ENCODE data around the gene SPTBN1. TPM values are rescaled to one million over a fixed set of nuclear protein-coding genes. Genes with fewer than 3 reads are reported as not detected.
A peak's percentile ranks its signal among the peaks of the same experiment; 100 is the strongest.

SPTBN1 gene
- total and polyA plus RNA-seq, 2 experiments from 2014 or later = 57.7 to 187 TPM

DNA sequence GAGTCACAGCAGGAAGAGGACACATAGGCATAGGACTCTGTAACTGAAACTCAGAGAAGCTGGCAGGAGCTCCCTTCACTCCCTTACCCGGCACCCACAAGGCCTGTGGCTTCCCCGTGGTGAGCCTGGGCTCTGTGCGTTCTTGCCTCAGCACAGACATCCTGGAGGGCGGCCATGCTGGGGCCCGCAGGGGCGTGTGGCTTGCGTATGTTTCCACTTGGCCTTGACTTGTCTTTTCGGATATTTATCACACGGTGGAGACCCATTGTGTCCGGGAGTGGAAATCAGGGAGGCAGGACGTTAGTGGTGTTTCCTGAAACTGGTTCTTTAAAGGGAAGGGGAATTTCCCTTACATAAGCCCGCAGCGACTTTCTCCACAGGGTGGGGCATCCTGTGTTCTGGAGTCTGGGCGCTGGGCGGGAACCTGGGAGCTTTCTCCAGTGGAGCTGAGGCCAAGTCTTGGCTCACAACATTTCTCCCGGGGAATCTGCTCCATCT, 217.4 kb downstream of the SPTBN1 start:
- peak overlapping the region; percentile 51 for H3K9ac ChIP-seq
- peak overlapping the region; percentile 14; the same call in 1 of the 2 replicates for H3K4me3 ChIP-seq
- 10 to 11% methylated on average over 16 of the region's 16 CpGs for WGBS, 2 experiments (ENCODE audit: low coverage in 1 of 2, low lambda C conversion rate in 2 of 2, missing lambda C conversion rate in 2 of 2)

DNA sequence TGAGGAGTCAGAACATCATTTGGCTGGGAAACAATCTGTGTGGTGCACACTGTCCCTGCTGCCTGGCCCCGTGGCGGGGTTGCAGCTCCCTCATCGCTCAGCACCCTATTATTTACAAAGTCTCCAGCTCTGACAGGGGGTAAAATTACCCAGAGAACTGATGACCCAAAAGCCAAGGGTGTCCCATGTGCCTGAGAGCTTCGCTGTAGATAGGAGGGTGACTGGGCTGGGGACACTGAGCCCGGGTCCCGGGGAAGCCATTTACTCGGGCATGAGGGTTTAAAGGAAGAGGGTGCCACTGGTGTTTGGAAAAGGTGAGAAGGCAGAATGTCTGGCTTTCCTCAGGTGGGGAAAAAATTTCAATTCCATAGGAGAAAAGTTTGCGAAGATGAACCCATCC, 219.2 kb downstream of the SPTBN1 start:
- no peak for DNase-seq
- in situ Hi-C loops (cut with MboI) = no loop called here
- no peaks in the 10 kb centered on the region for H4K20me1 ChIP-seq (ENCODE audit: insufficient read depth)
- no peaks in the 10 kb centered on the region for H3K9me3 ChIP-seq (ENCODE audit: low read depth)
- H3K27me3 ChIP-seq (replicated peaks; ENCODE audit: insufficient read depth) = no peaks in the 10 kb centered on the region
- H3K4me1 ChIP-seq (ENCODE audit: insufficient read depth) = peaks cover 39% of the 10 kb centered on the region
- no peaks in the 10 kb centered on the region for H3K79me2 ChIP-seq (ENCODE audit: insufficient read depth)
- peaks cover 28% of the 10 kb centered on the region for H3F3A ChIP-seq (ENCODE audit: insufficient read depth)
- H3K9ac ChIP-seq = no peak overlapping the region
- WGBS, 2 experiments (ENCODE audit: low coverage in 1 of 2, low lambda C conversion rate in 2 of 2, missing lambda C conversion rate in 2 of 2) = 90 to 92% methylated on average over 8 of the region's 8 CpGs
- no peak overlapping the region for H3K27ac ChIP-seq
- no peaks in the 10 kb centered on the region for H3K9me2 ChIP-seq (ENCODE audit: insufficient read depth)
- H3K4me2 ChIP-seq (ENCODE audit: unreplicated experiment) = no peak overlapping the region
- no peak overlapping the region for H3K4me3 ChIP-seq
- no peak overlapping the region for H2AFZ ChIP-seq
- H3K36me3 ChIP-seq (ENCODE audit: low read depth) = no peaks in the 10 kb centered on the region; the same call in 1 of the 2 replicates
- TF ChIP-seq EZH2 (IDR thresholded peaks at IDR 0.05; ENCODE audit: insufficient read depth, poor library complexity, severe bottlenecking) (no peak), EZH2phosphoT487 (IDR thresholded peaks at IDR 0.05; ENCODE audit: insufficient read depth, low read depth) (no peak)

More for the DNA sequence above, 217.4 kb downstream of the SPTBN1 start:
- no peaks in the 10 kb centered on the region for H3K9me3 ChIP-seq (ENCODE audit: low read depth)
- H3K27me3 ChIP-seq (replicated peaks; ENCODE audit: insufficient read depth) = no peaks in the 10 kb centered on the region
- H3K36me3 ChIP-seq (ENCODE audit: low read depth) = peaks cover 9% of the 10 kb centered on the region
- peaks cover 50% of the 10 kb centered on the region for H3K4me1 ChIP-seq (ENCODE audit: insufficient read depth)
- peaks cover 44% of the 10 kb centered on the region for H3F3A ChIP-seq (ENCODE audit: insufficient read depth)
- peak overlapping the region; percentile 38 for H3K27ac ChIP-seq
- DNase-seq = peak; percentile 69
- no peaks in the 10 kb centered on the region for H3K79me2 ChIP-seq (ENCODE audit: insufficient read depth)
- TF ChIP-seq EZH2phosphoT487 (IDR thresholded peaks at IDR 0.05; ENCODE audit: insufficient read depth, low read depth) (no peak), EZH2 (IDR thresholded peaks at IDR 0.05; ENCODE audit: insufficient read depth, poor library complexity, severe bottlenecking) (no peak)
- H3K4me2 ChIP-seq (ENCODE audit: unreplicated experiment) = peak overlapping the region; percentile 9
- H2AFZ ChIP-seq = peak overlapping the region; percentile 73
- H4K20me1 ChIP-seq (ENCODE audit: insufficient read depth) = no peaks in the 10 kb centered on the region
- in situ Hi-C loops (cut with MboI) = no loop called here
- H3K9me2 ChIP-seq (ENCODE audit: insufficient read depth) = no peaks in the 10 kb centered on the region

DNA sequence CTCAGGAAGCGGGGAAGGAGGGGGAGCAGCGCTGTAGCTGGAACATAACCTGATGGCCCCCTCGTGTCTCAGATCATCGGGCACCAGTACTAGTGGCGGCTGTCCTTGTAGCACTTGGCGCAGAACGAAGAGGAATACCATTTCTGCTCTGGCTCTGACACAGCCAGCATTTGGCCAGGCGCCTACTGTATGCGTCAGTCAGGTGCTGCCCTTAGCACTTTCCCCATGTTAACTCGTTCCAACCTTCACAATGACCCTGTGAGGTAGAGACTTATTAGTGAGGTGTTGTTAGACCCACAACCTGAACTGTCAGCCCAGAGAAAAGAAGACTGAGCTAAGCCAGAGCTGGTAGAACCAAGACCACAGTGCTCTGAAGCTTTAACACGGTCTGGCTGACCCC, 219.6 kb downstream of the SPTBN1 start:
- H3K27me3 ChIP-seq (replicated peaks; ENCODE audit: insufficient read depth) = no peaks in the 10 kb centered on the region
- 83 to 85% methylated on average over 11 of the region's 11 CpGs for WGBS, 2 experiments (ENCODE audit: low coverage in 1 of 2, low lambda C conversion rate in 2 of 2, missing lambda C conversion rate in 2 of 2)
- H4K20me1 ChIP-seq (ENCODE audit: insufficient read depth) = no peaks in the 10 kb centered on the region
- no peak overlapping the region for H2AFZ ChIP-seq
- in situ Hi-C loops (cut with MboI) = no loop called here
- TF ChIP-seq EZH2phosphoT487 (IDR thresholded peaks at IDR 0.05; ENCODE audit: insufficient read depth, low read depth) (no peak), EZH2 (IDR thresholded peaks at IDR 0.05; ENCODE audit: insufficient read depth, poor library complexity, severe bottlenecking) (no peak)
- H3K4me2 ChIP-seq (ENCODE audit: unreplicated experiment) = no peak overlapping the region
- no peak overlapping the region for H3K4me3 ChIP-seq
- H3K9ac ChIP-seq = no peak overlapping the region
- H3F3A ChIP-seq (ENCODE audit: insufficient read depth) = peaks cover 27% of the 10 kb centered on the region; the same call in 1 of the 2 replicates
- H3K79me2 ChIP-seq (ENCODE audit: insufficient read depth) = no peaks in the 10 kb centered on the region
- no peaks in the 10 kb centered on the region for H3K9me3 ChIP-seq (ENCODE audit: low read depth)
- no peak overlapping the region for H3K27ac ChIP-seq
- no peak for DNase-seq
- peaks cover 42% of the 10 kb centered on the region for H3K4me1 ChIP-seq (ENCODE audit: insufficient read depth)
- H3K9me2 ChIP-seq (ENCODE audit: insufficient read depth) = no peaks in the 10 kb centered on the region
- no peaks in the 10 kb centered on the region; the same call in 1 of the 2 replicates for H3K36me3 ChIP-seq (ENCODE audit: low read depth)

DNA sequence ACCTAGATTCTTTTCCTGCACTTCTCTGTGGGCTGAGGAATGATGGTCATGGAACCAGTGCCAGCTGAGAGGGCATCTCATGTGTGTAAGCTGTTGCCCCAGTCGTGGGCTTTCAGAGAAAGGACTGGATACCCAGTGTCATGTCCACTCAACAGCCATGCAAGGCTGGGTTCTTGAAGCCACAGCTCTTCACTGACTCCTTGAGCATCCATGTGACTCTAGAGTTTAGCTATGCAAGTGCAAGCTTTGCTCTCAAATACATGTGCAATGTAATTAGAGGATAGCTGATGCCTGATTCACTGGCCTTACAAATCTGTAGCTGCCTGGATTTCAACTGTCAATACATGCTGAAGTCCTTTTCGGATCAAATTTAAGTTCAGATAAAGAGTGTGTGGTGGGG, 220.5 kb downstream of the SPTBN1 start:
- DNase-seq = peak; percentile 83

More for the DNA sequence above, 220.5 kb downstream of the SPTBN1 start:
- Histone ChIP-seq H3K4me1 (ENCODE audit: insufficient read depth) (peaks cover 44% of the 10 kb centered on the region), H3K79me2 (ENCODE audit: insufficient read depth) (no peaks in the 10 kb centered on the region), H3K9me3 (ENCODE audit: low read depth) (no peaks in the 10 kb centered on the region), H4K20me1 (ENCODE audit: insufficient read depth) (no peaks in the 10 kb centered on the region), H3K4me2 (ENCODE audit: unreplicated experiment) (no peak overlapping the region), H3K36me3 (ENCODE audit: low read depth) (no peaks in the 10 kb centered on the region), H2AFZ (no peak overlapping the region), H3K4me3 (no peak overlapping the region), H3F3A (ENCODE audit: insufficient read depth) (peaks cover 26% of the 10 kb centered on the region; the same call in 1 of the 2 replicates), H3K27me3 (replicated peaks; ENCODE audit: insufficient read depth) (no peaks in the 10 kb centered on the region), H3K9ac (no peak overlapping the region), H3K9me2 (ENCODE audit: insufficient read depth) (no peaks in the 10 kb centered on the region), H3K27ac (no peak overlapping the region)
- in situ Hi-C loops (cut with MboI) = no loop called here
- no peak for TF ChIP-seq EZH2phosphoT487 (IDR thresholded peaks at IDR 0.05; ENCODE audit: insufficient read depth, low read depth)
- TF ChIP-seq EZH2 (IDR thresholded peaks at IDR 0.05; ENCODE audit: insufficient read depth, poor library complexity, severe bottlenecking) = no peak
- 70 to 72% methylated on average over 2 of the region's 2 CpGs for WGBS, 2 experiments (ENCODE audit: low coverage in 1 of 2, low lambda C conversion rate in 2 of 2, missing lambda C conversion rate in 2 of 2)

Measured in GM23248 (cell line).